Stomach smooth muscle (tissue), 2 donors: Measurements from ENCODE around the gene FANCM.
A peak's percentile ranks its signal among the peaks of the same experiment; 100 is the strongest.

ENCODE experiments used
- H3K27ac ChIP-seq: one replicate; pipeline ENCODE4 v1.7.0; 2013; ENCODE audit warnings: mild to moderate bottlenecking, low read length, inconsistent platforms
- H3K27me3 ChIP-seq, 2 donors: one replicate each; pipeline ENCODE4 v1.7.0; 2013; ENCODE audit warnings: low read length in 2 of 2; ENCODE audit not compliant: insufficient read depth in 2 of 2, control insufficient read depth in 1 of 2
- H3K36me3 ChIP-seq, 2 donors: one replicate each; pipeline ENCODE4 v1.7.0; 2013; ENCODE audit warnings: low read length in 2 of 2; ENCODE audit not compliant: control insufficient read depth in 2 of 2, insufficient read depth in 2 of 2
- H3K4me1 ChIP-seq: one replicate; pipeline ENCODE4 v1.7.0; 2013; ENCODE audit warnings: low read length; ENCODE audit not compliant: control insufficient read depth, insufficient read depth
- H3K4me3 ChIP-seq, 2 donors: one replicate each; pipeline ENCODE4 v1.7.0; 2013; ENCODE audit warnings: low read length in 2 of 2
- H3K9ac ChIP-seq, 2 donors: one replicate each; pipeline ENCODE4 v1.7.0; 2013; ENCODE audit warnings: low read length in 2 of 2, mild to moderate bottlenecking in 1 of 2
- H3K9me3 ChIP-seq, 2 donors: one replicate each; pipeline ENCODE4 v1.7.0; 2013; ENCODE audit warnings: low read length in 2 of 2; ENCODE audit not compliant: control insufficient read depth in 2 of 2
- donor health status: healthy.
- donor health status: Pancreatic carcinoma.

Gene FANCM

DNA sequence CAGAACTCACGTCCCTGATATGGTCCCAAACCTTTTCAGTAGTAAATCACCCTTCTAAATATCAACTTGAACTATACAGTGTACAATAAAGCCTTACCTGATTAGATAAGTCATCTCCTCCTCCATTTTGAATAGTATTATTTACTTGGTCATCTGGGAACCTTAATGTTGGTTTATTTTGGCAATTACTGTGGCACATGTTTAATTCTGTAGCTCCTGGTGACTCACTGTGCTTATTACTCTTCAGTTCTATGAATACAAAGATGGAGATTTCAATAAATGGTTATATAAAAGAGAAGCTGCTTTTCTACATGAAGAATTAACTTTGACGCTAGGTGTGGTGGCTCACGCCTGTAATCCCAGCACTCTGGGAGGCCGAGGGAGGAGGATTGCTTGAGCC is 91.8 kb downstream of the FANCM start:
- H3K4me3 ChIP-seq, result no peak overlapping the region
- H3K27me3 ChIP-seq, result no peaks in the 10 kb centered on the region
- H3K4me1 ChIP-seq, result no peaks in the 10 kb centered on the region
- no peaks in the 10 kb centered on the region for H3K9me3 ChIP-seq
- no peak overlapping the region for H3K27ac ChIP-seq
- H3K9ac ChIP-seq, result no peak overlapping the region
- H3K36me3 ChIP-seq, result peaks cover 3 to 5% of the 10 kb centered on the region in 2 donors

DNA sequence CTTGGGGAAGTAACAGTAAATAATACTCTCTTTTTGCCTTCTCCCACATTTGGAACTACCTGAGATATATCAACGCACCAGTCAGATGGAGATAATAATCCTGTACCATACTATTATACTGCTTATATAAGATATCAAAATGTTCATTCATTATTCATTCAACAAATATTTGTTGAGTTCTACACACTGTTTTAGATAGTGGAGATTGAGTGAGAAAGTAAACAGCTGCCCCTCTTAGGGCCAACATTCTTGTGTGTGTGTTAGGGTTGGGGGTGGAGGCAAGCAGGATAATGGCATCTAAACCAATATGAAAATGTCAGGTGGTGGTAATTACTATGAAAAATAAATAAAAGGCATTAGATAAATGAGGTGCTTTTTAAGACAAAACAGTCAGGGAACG is 103.3 kb downstream of the FANCM start:
- H3K9me3 ChIP-seq, result no peaks in the 10 kb centered on the region
- H3K36me3 ChIP-seq, result no peaks in the 10 kb centered on the region
- no peak overlapping the region for H3K4me3 ChIP-seq
- H3K4me1 ChIP-seq, result no peaks in the 10 kb centered on the region
- H3K27ac ChIP-seq, result no peak overlapping the region
- no peak overlapping the region for H3K9ac ChIP-seq
- no peaks in the 10 kb centered on the region for H3K27me3 ChIP-seq

GRCh38 chr14:45242706-45243105 is 107.0 kb downstream of the FANCM start:
- no peak overlapping the region for H3K4me3 ChIP-seq
- H3K36me3 ChIP-seq, result no peaks in the 10 kb centered on the region
- no peaks in the 10 kb centered on the region for H3K9me3 ChIP-seq
- no peaks in the 10 kb centered on the region for H3K4me1 ChIP-seq
- no peak overlapping the region for H3K27ac ChIP-seq
- H3K27me3 ChIP-seq, result no peaks in the 10 kb centered on the region
- H3K9ac ChIP-seq, result no peak overlapping the region

- no peak overlapping the region for H3K9ac ChIP-seq
- no peaks in the 10 kb centered on the region for H3K27me3 ChIP-seq
- no peaks in the 10 kb centered on the region for H3K36me3 ChIP-seq
- H3K4me3 ChIP-seq, result no peak overlapping the region
- no peaks in the 10 kb centered on the region for H3K9me3 ChIP-seq
- H3K27ac ChIP-seq, result no peak overlapping the region
- peaks cover 3% of the 10 kb centered on the region for H3K4me1 ChIP-seq
These were observed 110.4 kb downstream of the FANCM start for GRCh38 chr14:45246151-45246550.

- no peak overlapping the region for H3K27ac ChIP-seq
- no peaks in the 10 kb centered on the region for H3K9me3 ChIP-seq
- no peaks in the 10 kb centered on the region for H3K36me3 ChIP-seq
- H3K4me3 ChIP-seq, result no peak overlapping the region
- no peak overlapping the region for H3K9ac ChIP-seq
- H3K27me3 ChIP-seq, result no peaks in the 10 kb centered on the region
- H3K4me1 ChIP-seq, result peaks cover 3% of the 10 kb centered on the region
These were observed 111.0 kb downstream of the FANCM start for GRCh38 chr14:45246691-45247090.

DNA sequence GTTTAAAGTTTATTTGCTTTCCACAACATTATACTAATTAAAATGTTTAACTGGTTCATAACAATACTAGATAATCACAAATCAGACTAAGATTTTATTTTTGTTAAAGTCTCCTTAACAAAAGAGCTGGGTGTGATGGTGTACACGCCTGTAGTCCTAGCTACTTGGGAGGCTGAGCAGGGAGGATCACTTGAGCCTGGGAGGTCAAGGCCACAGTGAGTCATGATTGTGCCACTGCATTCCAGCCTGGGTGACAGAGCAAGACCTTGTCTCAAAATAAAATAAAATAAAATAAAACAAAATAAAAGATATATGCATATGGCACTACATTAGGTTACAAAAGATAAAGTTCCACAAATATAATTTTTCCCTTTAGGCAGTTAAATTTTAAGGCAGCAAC is 111.7 kb downstream of the FANCM start:
- H3K4me1 ChIP-seq, result peaks cover 5% of the 10 kb centered on the region
- no peak overlapping the region for H3K27ac ChIP-seq
- no peaks in the 10 kb centered on the region for H3K36me3 ChIP-seq
- H3K9me3 ChIP-seq, result no peaks in the 10 kb centered on the region
- no peak overlapping the region for H3K9ac ChIP-seq
- no peak overlapping the region for H3K4me3 ChIP-seq
- H3K27me3 ChIP-seq, result no peaks in the 10 kb centered on the region

GRCh38 chr14:45249856-45250575 is 114.3 kb downstream of the FANCM start:
- Histone ChIP-seq H3K9ac (no peak overlapping the region), H3K4me3 (peak overlapping the region in 1 of 2 donors; percentile 17), H3K27ac (no peak overlapping the region)

More at GRCh38 chr14:45249856-45250575, 114.3 kb downstream of the FANCM start:
- H3K27me3 ChIP-seq, result no peaks in the 10 kb centered on the region
- no peaks in the 10 kb centered on the region for H3K9me3 ChIP-seq
- peaks cover 6% of the 10 kb centered on the region for H3K4me1 ChIP-seq
- no peaks in the 10 kb centered on the region for H3K36me3 ChIP-seq
